Kidney (tissue), 14 donors: ENCODE data around the gene TRIM66. TPM values are rescaled to one million over a fixed set of nuclear protein-coding genes. Genes with fewer than 3 reads are reported as not detected.

Experiments used
- DNase-seq, 5 donors: peaks; one replicate each; pipeline ENCODE4 v3.0.0-alpha.2; 2013 to 2020
- FAIRE-seq: peaks from 2 replicates; lab custom pipeline; 2012; peaks lifted over from hg19 to GRCh38; lab: Jason Lieb, UNC
- H3K27ac ChIP-seq, 2 donors: one replicate each; pipeline ENCODE4 v1.7.0; 2013; ENCODE audit warnings: low read depth in 2 of 2, low read length in 2 of 2, inconsistent platforms in 1 of 2
- H3K27me3 ChIP-seq: one replicate; pipeline ENCODE4 v1.7.1; 2013; ENCODE audit warnings: low read length, inconsistent platforms; ENCODE audit not compliant: control insufficient read depth, insufficient read depth
- H3K36me3 ChIP-seq, 3 donors: one replicate each; pipeline versions ENCODE4 v1.7.0 to v1.7.1; 2013; ENCODE audit warnings: low read length in 3 of 3, control low read depth in 1 of 3, inconsistent platforms in 1 of 3; ENCODE audit not compliant: insufficient read depth in 3 of 3, control insufficient read depth in 2 of 3
- H3K4me1 ChIP-seq, 3 donors: one replicate each; pipeline versions ENCODE4 v1.7.0 to v1.7.1; 2013; ENCODE audit warnings: low read length in 3 of 3, inconsistent platforms in 1 of 3, low read depth in 1 of 3; ENCODE audit not compliant: control insufficient read depth in 2 of 3, insufficient read depth in 2 of 3
- H3K4me3 ChIP-seq, 3 donors: one replicate each; pipeline versions ENCODE4 v1.7.0 to v1.8.1; 2013; ENCODE audit warnings: low read length in 3 of 3, control low read depth in 1 of 3, inconsistent platforms in 1 of 3
- H3K9ac ChIP-seq, 3 donors: one replicate each; pipeline versions ENCODE4 v1.7.0 to v1.7.1; 2013; ENCODE audit warnings: low read length in 3 of 3, control low read depth in 1 of 3, inconsistent platforms in 1 of 3
- H3K9me3 ChIP-seq, 3 donors: one replicate each; pipeline versions ENCODE4 v1.7.0 to v1.7.1; 2013; ENCODE audit warnings: low read length in 3 of 3, control low read depth in 1 of 3, inconsistent platforms in 1 of 3; ENCODE audit not compliant: control insufficient read depth in 2 of 3, insufficient read depth in 1 of 3
- CTCF ChIP-seq: IDR thresholded peaks from 3 replicates; pipeline ENCODE4 v1.5.1; 2012; ENCODE audit warnings: mild to moderate bottlenecking, moderate library complexity, borderline replicate concordance; ENCODE audit not compliant: insufficient read depth; ENCODE audit errors: extremely low read depth
- intact Hi-C: fragments of 100-400 bp; cut with DNase I; formaldehyde crosslinking; loops from one replicate; pipeline ENCODE4 v1.11.1; 2022
- polyA plus RNA-seq: library from polyadenylated mRNA; stranded (reverse); fragments of 350-450 nt; fragmentation: Illumina TruSeq; extraction: RNeasy Lipid Tissue Mini Kit (QIAGEN cat#74804); gene quantifications from one replicate; pipeline ENCODE4 v1.2.3, GENCODE V29; 2014; ENCODE audit warnings: low read depth, low replicate concordance; ENCODE audit not compliant: insufficient read depth
- total RNA-seq: library from RNA; stranded (reverse); fragmentation: NEBNext Ultra II Directional; extraction: Animal tissue kit (Norgen Biotek cat#: 25700); gene quantifications from one replicate; pipeline ENCODE4 v1.2.1, GENCODE V29; 2021
- donor health status: control.
- donor health status: control.
- donor health status: control.
- donor health status: control.
- donor health status: control.
- donor health status: DM: yes; HTN: yes; CAD: no.
- donor health status: Normal renal cell carcinoma (clear cell type).

TRIM66 gene
- total and polyA plus RNA-seq, 2 donors from 2014 or later, result 1.4 to 25.7 TPM

- Histone ChIP-seq H3K36me3 (peaks cover 0 to 6% (median 6%) of the 10 kb centered on the region in 3 donors), H3K4me3 (no peak overlapping the region), H3K9me3 (no peaks in the 10 kb centered on the region), H3K4me1 (no peaks in the 10 kb centered on the region), H3K27ac (no peak overlapping the region), H3K9ac (no peak overlapping the region), H3K27me3 (no peaks in the 10 kb centered on the region)
- DNase-seq, result no peak
- intact Hi-C loops, result no loop called here
- TF ChIP-seq CTCF, result no peak
- no peak for FAIRE-seq
Observed at GRCh38 chr11:8654503-8654902, 28.0 kb downstream of the TRIM66 start.

- DNase-seq (no peak), FAIRE-seq (no peak)
- Histone ChIP-seq H3K9ac (no peak overlapping the region), H3K27me3 (no peaks in the 10 kb centered on the region), H3K4me3 (no peak overlapping the region), H3K27ac (no peak overlapping the region), H3K4me1 (no peaks in the 10 kb centered on the region), H3K36me3 (peaks cover 0 to 18% (median 13%) of the 10 kb centered on the region in 3 donors), H3K9me3 (no peaks in the 10 kb centered on the region)
- intact Hi-C loops, result no loop called here
- no peak for TF ChIP-seq CTCF
Observed at GRCh38 chr11:8652140-8652539, 30.3 kb downstream of the TRIM66 start.

DNA sequence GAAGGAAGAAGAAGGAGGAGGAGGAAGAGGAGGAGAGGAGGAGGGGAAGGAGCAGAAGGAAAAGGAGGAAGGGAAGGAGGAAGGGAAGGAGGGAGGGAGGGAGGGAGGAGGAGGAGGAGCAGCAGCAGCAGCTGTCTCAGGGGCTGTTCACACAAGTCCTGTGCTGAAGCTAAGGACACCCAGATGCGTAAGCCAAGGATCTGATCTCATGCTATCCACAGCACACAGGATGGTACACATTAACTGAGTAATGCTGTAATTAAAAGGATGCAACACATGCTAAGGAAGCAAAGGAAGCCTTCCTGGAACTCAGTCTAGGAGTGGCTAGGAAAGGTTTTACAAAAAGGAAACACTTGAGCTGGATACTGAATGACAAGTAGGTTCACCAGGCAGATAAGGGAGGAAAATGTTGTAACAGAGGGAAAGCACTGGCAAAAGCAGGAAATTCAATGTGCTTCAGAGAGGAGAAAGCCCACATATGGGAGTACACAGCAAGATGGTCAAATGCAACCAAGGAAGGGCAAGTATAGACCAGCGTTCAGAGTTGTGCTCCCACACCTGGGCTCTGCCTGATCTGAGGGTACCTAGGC is 32.0 kb downstream of the TRIM66 start:
- FAIRE-seq, result no peak
- no peaks in the 10 kb centered on the region for H3K27me3 ChIP-seq
- no peak for TF ChIP-seq CTCF

GRCh38 chr11:8649361-8649760 is 33.1 kb downstream of the TRIM66 start:
- Histone ChIP-seq H3K9me3 (no peaks in the 10 kb centered on the region), H3K4me3 (no peak overlapping the region), H3K36me3 (peaks cover 0 to 36% (median 33%) of the 10 kb centered on the region in 3 donors), H3K9ac (no peak overlapping the region), H3K27me3 (no peaks in the 10 kb centered on the region), H3K4me1 (no peaks in the 10 kb centered on the region), H3K27ac (no peak overlapping the region)
- intact Hi-C loops, result no loop called here
- FAIRE-seq, result no peak
- no peak for DNase-seq
- TF ChIP-seq CTCF, result no peak

More for the DNA sequence above, 32.0 kb downstream of the TRIM66 start:
- no peaks in the 10 kb centered on the region for H3K4me1 ChIP-seq
- intact Hi-C loops, result no loop called here
- H3K9ac ChIP-seq, result no peak overlapping the region
- H3K27ac ChIP-seq, result no peak overlapping the region
- H3K9me3 ChIP-seq, result no peaks in the 10 kb centered on the region
- H3K4me3 ChIP-seq, result no peak overlapping the region
- no peak for DNase-seq
- peaks cover 0 to 27% (median 25%) of the 10 kb centered on the region in 3 donors for H3K36me3 ChIP-seq
